Body of pancreas (tissue), 4 donors: ENCODE results near the gene ZDHHC16.

ENCODE experiments used
- CTCF ChIP-seq, 7 experiments: fragments of 450-650 bp in 4 of 7; fragments of 200-600 bp in 3 of 7; sonication (generic) in 3 of 7; IDR thresholded peaks; one replicate each; pipeline ENCODE4 v1.5.1; 2016 to 2019; ENCODE audit warnings: antibody characterized with exemption in 7 of 7
- POLR2A ChIP-seq, 3 donors: fragments of 450-650 bp; IDR thresholded peaks; one replicate each; pipeline ENCODE4 v1.6.1; 2016; ENCODE audit warnings: antibody characterized with exemption in 3 of 3, mild to moderate bottlenecking in 2 of 3

DNA sequence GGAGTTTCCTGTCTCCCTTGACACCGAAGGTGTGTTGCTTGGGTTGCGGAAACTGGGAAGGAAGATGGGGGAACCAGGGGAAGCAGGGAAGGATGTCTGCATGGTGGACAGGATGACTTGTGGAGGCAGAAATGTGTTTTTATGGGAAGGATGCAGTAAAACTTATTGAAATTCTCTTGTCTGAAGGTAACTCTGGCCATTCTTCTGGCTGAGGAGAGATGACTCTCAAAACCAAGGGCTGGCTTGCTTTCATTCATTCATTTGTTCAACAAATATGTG lies 54.3 kb downstream of the ZDHHC16 start:
- TF ChIP-seq POLR2A (IDR thresholded peaks at IDR 0.05) (no peak), CTCF (IDR thresholded peaks at IDR 0.05) (no peak)
